Transverse colon (tissue), 4 donors: ENCODE measurements around the gene AGR3.

ENCODE experiments used
- EP300 ChIP-seq: sonication (generic); formaldehyde crosslinking; IDR thresholded peaks from one replicate; pipeline ENCODE4 v1.6.1; 2017; ENCODE audit warnings: antibody characterized with exemption, low read depth
- POLR2AphosphoS5 ChIP-seq, 3 donors: sonication (generic); formaldehyde crosslinking; IDR thresholded peaks; one replicate each; pipeline ENCODE4 v1.6.1; 2016; ENCODE audit warnings: antibody characterized with exemption in 3 of 3
- TF ChIP-seq, protein P1 (sequence below), 5 experiments: fragments of 200-600 bp in 3 of 5; fragments of 450-650 bp in 2 of 5; sonication (generic) in 3 of 5; IDR thresholded peaks; 1 replicate in 2 of 5; 2 replicates in 3 of 5; pipeline ENCODE4 v1.5.1; 2016 to 2017; ENCODE audit warnings: antibody characterized with exemption in 5 of 5, inconsistent platforms in 3 of 5, mild to moderate bottlenecking in 2 of 5, moderate library complexity in 1 of 5

DNA sequence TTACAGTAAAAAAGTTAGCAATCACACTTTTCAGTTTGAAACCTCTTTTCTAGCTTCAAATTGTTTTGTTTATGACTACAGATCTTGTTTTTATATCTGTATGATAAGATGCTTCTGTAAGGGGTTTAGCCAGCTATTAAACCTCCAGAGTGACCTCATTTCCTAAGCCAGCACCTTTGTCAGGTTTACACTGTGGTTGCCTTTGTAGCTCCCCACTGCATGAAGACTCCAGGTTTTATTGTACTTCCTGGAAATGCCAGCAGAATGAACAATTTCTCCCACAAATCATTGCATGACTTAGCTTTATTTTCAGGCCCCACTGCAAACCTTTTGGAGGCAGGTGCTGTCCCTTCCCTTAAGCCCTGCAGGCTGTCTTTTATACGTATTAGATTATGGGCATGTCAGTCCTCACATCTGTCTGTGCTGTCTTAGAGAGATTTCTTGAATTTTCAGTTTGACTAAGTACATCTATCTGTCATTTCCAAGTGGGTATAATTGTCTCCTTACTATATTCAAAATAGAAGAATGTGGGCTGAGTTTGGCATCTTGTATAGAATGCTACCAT, 8.2 kb upstream of the AGR3 start:
- TF ChIP-seq POLR2AphosphoS5 (IDR thresholded peaks at IDR 0.05) (no peak), EP300 (no peak)
- TF ChIP-seq, protein P1, sequence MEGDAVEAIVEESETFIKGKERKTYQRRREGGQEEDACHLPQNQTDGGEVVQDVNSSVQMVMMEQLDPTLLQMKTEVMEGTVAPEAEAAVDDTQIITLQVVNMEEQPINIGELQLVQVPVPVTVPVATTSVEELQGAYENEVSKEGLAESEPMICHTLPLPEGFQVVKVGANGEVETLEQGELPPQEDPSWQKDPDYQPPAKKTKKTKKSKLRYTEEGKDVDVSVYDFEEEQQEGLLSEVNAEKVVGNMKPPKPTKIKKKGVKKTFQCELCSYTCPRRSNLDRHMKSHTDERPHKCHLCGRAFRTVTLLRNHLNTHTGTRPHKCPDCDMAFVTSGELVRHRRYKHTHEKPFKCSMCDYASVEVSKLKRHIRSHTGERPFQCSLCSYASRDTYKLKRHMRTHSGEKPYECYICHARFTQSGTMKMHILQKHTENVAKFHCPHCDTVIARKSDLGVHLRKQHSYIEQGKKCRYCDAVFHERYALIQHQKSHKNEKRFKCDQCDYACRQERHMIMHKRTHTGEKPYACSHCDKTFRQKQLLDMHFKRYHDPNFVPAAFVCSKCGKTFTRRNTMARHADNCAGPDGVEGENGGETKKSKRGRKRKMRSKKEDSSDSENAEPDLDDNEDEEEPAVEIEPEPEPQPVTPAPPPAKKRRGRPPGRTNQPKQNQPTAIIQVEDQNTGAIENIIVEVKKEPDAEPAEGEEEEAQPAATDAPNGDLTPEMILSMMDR (IDR thresholded peaks at IDR 0.05), result no peak
